PC-3 (cell line): ENCODE results near the gene MAPK12. TPM values are rescaled to one million over a fixed set of nuclear protein-coding genes. Genes with fewer than 3 reads are reported as not detected.

Experiments
- ATAC-seq: fragments of 200-7000 bp; cut with Tn5 transposase; 2 replicates; pipeline ENCODE4 v1.9.1; 2020; ENCODE audit warnings: mild to moderate bottlenecking, moderate library complexity
- BruUV-seq: library from RNA; stranded (reverse); fragments of 400-500 nt; replicated peaks from 2 replicates; lab custom pipeline; 2021; lab: Mats Ljungman, UMichigan
- CTCF ChIA-PET: fragments of 300-600 bp; sonication (Branson Sonifier 250); formaldehyde crosslinking; loops from one replicate; lab custom pipeline; 2022; ENCODE audit warnings: antibody characterized with exemption; lab: Charles Lee
- POLR2A ChIA-PET: fragments of 300-600 bp; sonication (Branson Sonifier 250); formaldehyde crosslinking; loops from one replicate; lab custom pipeline; 2022; ENCODE audit warnings: antibody characterized with exemption; ENCODE audit not compliant: unreplicated experiment; lab: Charles Lee
- DNase-seq: peaks from one replicate; pipeline ENCODE4 v3.0.0-alpha.2; 2015
- H2AFZ ChIP-seq: fragments of 300-600 bp; sonication (generic); 2 replicates; pipeline ENCODE4 v1.6.0; 2016; ENCODE audit warnings: antibody characterized with exemption, low read length
- H3F3A ChIP-seq: fragments of 300-600 bp; sonication (generic); one replicate; pipeline ENCODE4 v1.6.0; 2017; ENCODE audit warnings: antibody characterized with exemption, low read length, control low read depth, mild to moderate bottlenecking; ENCODE audit not compliant: unreplicated experiment
- H3K27ac ChIP-seq: fragments of 300-600 bp; sonication (generic); 2 replicates; pipeline ENCODE4 v1.5.1; 2016; ENCODE audit warnings: mild to moderate bottlenecking, low read length
- H3K27me3 ChIP-seq: fragments of 300-600 bp; sonication (generic); 2 replicates; pipeline ENCODE4 v1.6.1; 2016; ENCODE audit warnings: low read length, mixed read lengths
- H3K36me3 ChIP-seq: fragments of 300-600 bp; sonication (generic); 2 replicates; pipeline ENCODE4 v1.6.1; 2016; ENCODE audit warnings: low read depth, mixed run types, low read length, mixed read lengths
- H3K4me1 ChIP-seq: fragments of 300-600 bp; sonication (generic); 2 replicates; pipeline ENCODE4 v1.5.1; 2016; ENCODE audit warnings: low read length; ENCODE audit not compliant: insufficient read depth
- H3K4me2 ChIP-seq: fragments of 300-600 bp; sonication (generic); 2 replicates; pipeline ENCODE4 v1.6.0; 2016; ENCODE audit warnings: low read length
- H3K4me3 ChIP-seq: fragments of 300-600 bp; sonication (generic); 2 replicates; pipeline ENCODE4 v1.5.1; 2016; ENCODE audit warnings: mild to moderate bottlenecking, low read length, mixed read lengths
- H3K79me2 ChIP-seq: fragments of 300-600 bp; sonication (generic); 2 replicates; pipeline ENCODE4 v1.6.1; 2017; ENCODE audit warnings: low read length, mixed read lengths
- H3K9ac ChIP-seq: fragments of 300-600 bp; sonication (generic); 2 replicates; pipeline ENCODE4 v1.6.0; 2016; ENCODE audit warnings: mild to moderate bottlenecking, low read length
- H3K9me2 ChIP-seq: fragments of 300-600 bp; sonication (generic); replicated peaks from 2 replicates; pipeline ENCODE4 v1.6.1; 2016; ENCODE audit warnings: mixed run types, low read length, mixed read lengths
- H3K9me3 ChIP-seq: fragments of 300-600 bp; sonication (generic); 2 replicates; pipeline ENCODE4 v1.6.1; 2016; ENCODE audit warnings: low read length, mixed read lengths
- H4K20me1 ChIP-seq: fragments of 300-600 bp; sonication (generic); 2 replicates; pipeline ENCODE4 v1.6.1; 2016; ENCODE audit warnings: low read length, mixed read lengths
- CTCF ChIP-seq: fragments of 300-600 bp; sonication (generic); conservative IDR thresholded peaks from 2 replicates; pipeline ENCODE4 v1.5.1; 2017; ENCODE audit warnings: antibody characterized with exemption, low read depth, mild to moderate bottlenecking, low read length
- EZH2 ChIP-seq: fragments of 300-600 bp; sonication (generic); IDR thresholded peaks from one replicate; pipeline ENCODE4 v1.6.1; 2017; ENCODE audit warnings: antibody characterized with exemption, mild to moderate bottlenecking, low read length; ENCODE audit not compliant: unreplicated experiment
- EZH2phosphoT487 ChIP-seq: fragments of 300-600 bp; sonication (generic); IDR thresholded peaks from 2 replicates; pipeline ENCODE4 v1.6.1; 2018; ENCODE audit warnings: mild to moderate bottlenecking, antibody characterized with exemption, low read length, borderline replicate concordance
- intact Hi-C: fragments of 100-400 bp; cut with micrococcal nuclease; formaldehyde crosslinking; loops from 2 replicates; pipeline ENCODE4 v1.9.0; 2023
- total RNA-seq: library from RNA; depleted of rRNA; stranded (reverse); fragments of >200 nt; gene quantifications from 2 replicates; pipeline ENCODE4 v1.2.3, GENCODE V29; 2014

The MAPK12 gene
- total RNA-seq, 1 experiment from 2014 or later, result 22.4 TPM

- DNase-seq, result no peak
- H3K9ac ChIP-seq, result no peak overlapping the region
- CTCF ChIA-PET, result no interaction called here
- intact Hi-C loops, result no loop called here
- peaks cover 10% of the 10 kb centered on the region for H3K79me2 ChIP-seq
- H3K27me3 ChIP-seq, result no peaks in the 10 kb centered on the region
- H3K4me3 ChIP-seq, result no peak overlapping the region
- ATAC-seq, result no peak
- no peaks in the 10 kb centered on the region for H4K20me1 ChIP-seq
- H3F3A ChIP-seq, result no peaks in the 10 kb centered on the region
- no peak overlapping the region for H2AFZ ChIP-seq
- no peak overlapping the region for H3K27ac ChIP-seq
- POLR2A ChIA-PET, result no interaction called here
- H3K9me2 ChIP-seq, result no peaks in the 10 kb centered on the region
- BruUV-seq, result no TSS peak
- TF ChIP-seq CTCF, result no peak
- TF ChIP-seq EZH2phosphoT487, result no peak
- no peak for TF ChIP-seq EZH2
- H3K4me2 ChIP-seq, result no peak overlapping the region
- no peaks in the 10 kb centered on the region for H3K36me3 ChIP-seq
- no peaks in the 10 kb centered on the region for H3K9me3 ChIP-seq
- H3K4me1 ChIP-seq, result peaks cover under 1% of the 10 kb centered on the region; the same call in 1 of the 2 replicates
Observed at GRCh38 chr22:50257041-50257440, 4.4 kb downstream of the MAPK12 start.

- H3K9ac ChIP-seq, result no peak overlapping the region
- no peaks in the 10 kb centered on the region for H3K36me3 ChIP-seq
- H3K4me3 ChIP-seq, result no peak overlapping the region
- no peaks in the 10 kb centered on the region for H4K20me1 ChIP-seq
- no peak overlapping the region for H3K4me2 ChIP-seq
- CTCF ChIA-PET, result no interaction called here
- intact Hi-C loops, result no loop called here
- H3K27me3 ChIP-seq, result no peaks in the 10 kb centered on the region
- H3F3A ChIP-seq, result no peaks in the 10 kb centered on the region
- no peaks in the 10 kb centered on the region for H3K9me3 ChIP-seq
- no TSS peak for BruUV-seq
- ATAC-seq (no peak), DNase-seq (no peak)
- POLR2A ChIA-PET, result no interaction called here
- no peak overlapping the region for H3K27ac ChIP-seq
- no peaks in the 10 kb centered on the region for H3K4me1 ChIP-seq
- no peaks in the 10 kb centered on the region for H3K9me2 ChIP-seq
- TF ChIP-seq EZH2 (no peak), EZH2phosphoT487 (no peak), CTCF (no peak)
- H3K79me2 ChIP-seq, result peaks cover 10% of the 10 kb centered on the region
- no peak overlapping the region for H2AFZ ChIP-seq
Observed at GRCh38 chr22:50256258-50256862, 5.1 kb downstream of the MAPK12 start.

DNA sequence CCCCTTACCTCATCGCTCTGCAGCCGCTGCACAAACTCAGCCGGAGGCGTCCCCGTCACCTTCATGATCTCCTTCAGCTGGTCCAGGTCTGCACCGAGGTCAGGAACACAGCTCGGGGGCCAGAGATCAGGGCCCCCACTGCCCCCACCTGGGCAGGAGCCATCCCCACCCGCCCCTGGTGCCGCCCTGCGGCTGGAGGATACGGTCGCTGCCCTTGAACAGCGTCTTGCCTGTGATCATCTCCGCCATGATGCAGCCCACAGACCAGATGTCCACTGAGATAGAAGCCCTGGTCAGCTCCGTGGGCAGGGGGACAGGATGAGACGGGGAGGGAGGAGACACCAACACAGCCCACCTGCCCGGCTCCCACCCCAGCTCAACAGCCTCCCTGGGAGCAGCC is 5.9 kb downstream of the MAPK12 start:
- Histone ChIP-seq H3K9ac (no peak overlapping the region), H3K4me3 (no peak overlapping the region), H3K27me3 (no peaks in the 10 kb centered on the region), H3K4me1 (no peaks in the 10 kb centered on the region), H4K20me1 (no peaks in the 10 kb centered on the region), H3K27ac (no peak overlapping the region), H3K9me3 (no peaks in the 10 kb centered on the region), H3K79me2 (peaks cover 7% of the 10 kb centered on the region), H3K9me2 (no peaks in the 10 kb centered on the region), H2AFZ (no peak overlapping the region), H3F3A (no peaks in the 10 kb centered on the region), H3K4me2 (no peak overlapping the region), H3K36me3 (no peaks in the 10 kb centered on the region)
- BruUV-seq, result no TSS peak
- POLR2A ChIA-PET, result no interaction called here
- ATAC-seq, result no peak
- CTCF ChIA-PET, result no interaction called here
- intact Hi-C loops, result no loop called here
- DNase-seq, result no peak
- no peak for TF ChIP-seq EZH2phosphoT487
- TF ChIP-seq CTCF, result no peak
- TF ChIP-seq EZH2, result no peak
